ENCODE data around the gene COIL. TPM values are rescaled to one million over a fixed set of nuclear protein-coding genes. Genes with fewer than 3 reads are reported as not detected.

COIL gene, protein sequence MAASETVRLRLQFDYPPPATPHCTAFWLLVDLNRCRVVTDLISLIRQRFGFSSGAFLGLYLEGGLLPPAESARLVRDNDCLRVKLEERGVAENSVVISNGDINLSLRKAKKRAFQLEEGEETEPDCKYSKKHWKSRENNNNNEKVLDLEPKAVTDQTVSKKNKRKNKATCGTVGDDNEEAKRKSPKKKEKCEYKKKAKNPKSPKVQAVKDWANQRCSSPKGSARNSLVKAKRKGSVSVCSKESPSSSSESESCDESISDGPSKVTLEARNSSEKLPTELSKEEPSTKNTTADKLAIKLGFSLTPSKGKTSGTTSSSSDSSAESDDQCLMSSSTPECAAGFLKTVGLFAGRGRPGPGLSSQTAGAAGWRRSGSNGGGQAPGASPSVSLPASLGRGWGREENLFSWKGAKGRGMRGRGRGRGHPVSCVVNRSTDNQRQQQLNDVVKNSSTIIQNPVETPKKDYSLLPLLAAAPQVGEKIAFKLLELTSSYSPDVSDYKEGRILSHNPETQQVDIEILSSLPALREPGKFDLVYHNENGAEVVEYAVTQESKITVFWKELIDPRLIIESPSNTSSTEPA
- total RNA-seq: 6.0 and 10.1 TPM in 2 replicates

DNA sequence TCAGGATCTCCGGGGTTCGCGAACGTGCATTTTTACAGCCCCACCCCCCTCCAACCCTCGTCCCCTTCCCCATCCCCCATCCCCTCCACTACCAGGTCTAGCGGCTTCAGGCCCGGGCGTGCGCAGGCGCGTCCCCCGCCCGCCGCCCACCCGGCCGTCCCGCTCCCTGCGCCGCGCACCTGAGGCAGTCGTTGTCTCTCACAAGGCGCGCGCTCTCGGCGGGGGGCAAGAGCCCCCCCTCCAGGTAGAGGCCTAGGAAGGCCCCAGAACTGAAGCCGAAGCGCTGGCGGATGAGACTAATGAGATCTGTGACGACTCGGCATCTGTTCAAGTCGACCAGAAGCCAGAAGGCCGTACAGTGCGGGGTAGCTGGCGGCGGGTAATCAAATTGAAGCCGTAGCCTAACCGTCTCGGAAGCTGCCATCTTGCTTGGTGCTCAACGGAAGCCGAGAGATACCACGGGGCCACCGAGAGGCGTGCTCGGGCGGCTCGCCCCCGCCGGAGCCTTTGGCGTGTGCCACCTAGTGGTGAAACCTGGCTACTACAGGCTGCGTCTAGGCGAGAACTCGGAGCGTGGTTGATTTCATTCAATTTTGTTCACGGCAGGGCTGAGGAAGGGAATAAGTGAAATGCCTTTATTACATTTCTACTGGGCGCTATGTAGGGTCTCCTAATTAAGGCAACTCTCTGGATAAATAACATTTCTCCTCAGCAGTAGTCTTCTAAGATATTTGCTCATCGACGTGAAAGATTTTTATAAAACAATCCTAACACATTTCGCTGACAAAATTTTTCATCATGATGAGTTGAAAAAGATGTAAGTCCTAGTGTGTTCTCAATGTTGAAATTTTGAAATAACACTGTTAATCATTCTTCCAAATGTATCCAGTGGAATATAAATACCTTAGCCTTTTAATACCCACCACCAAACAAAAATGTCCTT lies at the start of gene COIL:
TSS of gene COIL (minus strand) at position 455 of the 943 bp plus-strand sequence. CDS start at position 424, 31 bp downstream.

DNA sequence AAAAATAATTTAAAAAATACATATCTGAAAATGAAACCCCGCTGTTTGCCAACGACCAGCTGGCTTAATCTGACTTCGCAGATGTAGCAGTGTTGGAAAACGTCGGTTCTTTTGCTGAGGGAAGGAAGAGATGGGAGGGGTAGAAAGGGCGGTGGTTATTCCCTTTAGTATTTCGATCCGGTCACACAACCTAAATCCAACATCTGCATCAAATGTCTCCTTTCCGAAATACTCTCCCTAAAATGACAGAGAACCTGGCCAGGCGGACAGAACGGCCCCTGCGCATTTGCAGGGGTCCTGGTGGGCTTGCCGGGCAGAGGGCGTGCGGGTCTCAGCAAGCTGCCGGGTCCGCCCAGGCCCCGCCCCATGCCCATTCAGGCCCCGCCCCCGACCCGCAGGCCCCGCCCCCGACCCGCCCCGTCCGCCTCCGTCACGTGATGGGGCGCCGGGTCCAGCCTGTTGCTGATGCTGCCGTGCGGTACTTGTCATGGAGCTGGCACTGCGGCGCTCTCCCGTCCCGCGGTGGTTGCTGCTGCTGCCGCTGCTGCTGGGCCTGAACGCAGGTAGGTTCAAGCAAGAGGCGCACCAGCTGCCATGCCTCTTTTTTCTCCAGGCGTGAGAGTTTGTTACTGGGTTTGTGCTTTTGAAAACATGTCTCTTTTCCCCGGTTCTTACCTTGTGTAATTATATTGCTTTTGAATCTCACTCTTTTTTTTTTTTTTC lies 17.0 kb upstream of the COIL start, which contains the start of gene SCPEP1:
TSS of gene SCPEP1 (plus strand) at position 459 of the 723 bp plus-strand sequence. CDS start at position 488, 29 bp downstream.

DNA sequence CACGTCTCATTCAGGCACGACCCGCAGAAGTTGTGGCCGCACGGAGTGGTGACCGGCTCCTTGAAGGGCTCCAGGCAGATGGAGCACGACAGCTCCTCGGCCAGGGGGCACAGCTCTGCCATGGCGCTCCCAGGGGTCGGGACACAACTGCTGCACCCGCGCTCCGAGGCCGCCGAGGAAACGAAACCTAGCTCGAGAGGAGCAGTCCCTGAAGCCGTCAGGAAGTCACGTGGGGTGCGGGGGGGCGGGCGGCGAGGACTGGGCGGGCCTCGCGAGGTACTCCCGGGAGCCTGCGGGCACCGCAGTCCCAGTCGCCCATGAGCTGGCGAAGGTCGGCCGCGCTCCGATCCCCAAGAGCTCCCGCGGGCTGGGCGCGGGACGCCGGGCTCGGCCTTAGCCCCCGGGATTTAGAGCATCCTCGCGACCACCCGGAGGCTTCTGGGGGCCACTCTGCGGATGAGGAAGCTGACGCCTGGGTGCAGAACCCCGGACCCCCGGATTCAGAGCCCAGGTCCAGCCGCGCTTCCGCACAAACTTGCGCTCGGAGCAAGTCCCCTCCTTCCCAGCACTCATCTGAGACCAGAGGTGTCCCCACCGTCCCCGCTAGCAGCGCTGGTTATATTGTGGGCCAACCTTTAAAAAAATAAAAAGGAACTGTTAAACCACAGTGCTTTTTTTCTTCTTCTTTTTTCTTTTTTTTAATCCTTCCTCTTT lies 46.8 kb downstream of the COIL start, which contains the start of gene TRIM25:
TSS of gene TRIM25 (minus strand) at position 183 of the 714 bp plus-strand sequence. CDS start at position 122, 61 bp downstream.

Other genes with a start within 250 kb of the COIL start
- 0.16 TPM in 1 of 2 replicates, not detected in the other for gene C17orf67, start 127.1 kb downstream of the COIL start, total RNA-seq
- gene DGKE, start 126.9 kb downstream of the COIL start, total RNA-seq: 1.8 and 8.6 TPM in 2 replicates
- 16.2 and 22.8 TPM in 2 replicates for gene TRIM25, start 47.0 kb downstream of the COIL start, total RNA-seq
- 77.8 and 103 TPM in 2 replicates for gene SCPEP1, start 17.1 kb upstream of the COIL start, total RNA-seq
- gene AKAP1, start 124.2 kb upstream of the COIL start, total RNA-seq: 7.8 and 11.8 TPM in 2 replicates

Data from cardiac atrium fibroblast (primary cell).